ENCODE data around the gene ERCC2. TPM values are rescaled to one million over a fixed set of nuclear protein-coding genes. Genes with fewer than 3 reads are reported as not detected.
A peak's percentile ranks its signal among the peaks of the same experiment; 100 is the strongest.

Gene ERCC2
- polyA plus RNA-seq, 3 donors: 27.7 to 34.3 (median 33.7) TPM

GRCh38 chr19:45402298-45403061 lies 32.1 kb upstream of the ERCC2 start:
- no peak for DNase-seq (ENCODE audit: low read depth in 3 of 3, low spot score in 2 of 3)

DNA sequence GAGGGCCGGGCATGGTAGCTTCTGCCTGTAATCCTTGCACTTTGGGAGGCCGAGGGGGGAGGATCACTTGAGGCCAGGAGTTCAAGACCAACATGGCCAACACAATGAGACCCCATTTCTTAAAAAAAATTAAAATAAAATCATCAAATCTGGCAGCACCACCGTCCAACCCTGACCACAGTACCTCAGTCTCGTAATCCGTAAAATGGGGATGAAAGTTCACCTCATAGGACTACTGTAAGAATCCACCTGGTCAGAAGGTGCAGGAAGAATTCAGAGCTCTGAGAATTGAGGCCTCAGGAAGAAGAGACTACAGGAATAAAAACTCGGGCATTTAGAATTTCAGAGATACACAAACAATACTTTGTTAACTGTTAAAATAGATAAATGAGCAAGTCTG lies 31.4 kb upstream of the ERCC2 start:
- DNase-seq (ENCODE audit: low read depth in 3 of 3, low spot score in 2 of 3): no peak

DNA sequence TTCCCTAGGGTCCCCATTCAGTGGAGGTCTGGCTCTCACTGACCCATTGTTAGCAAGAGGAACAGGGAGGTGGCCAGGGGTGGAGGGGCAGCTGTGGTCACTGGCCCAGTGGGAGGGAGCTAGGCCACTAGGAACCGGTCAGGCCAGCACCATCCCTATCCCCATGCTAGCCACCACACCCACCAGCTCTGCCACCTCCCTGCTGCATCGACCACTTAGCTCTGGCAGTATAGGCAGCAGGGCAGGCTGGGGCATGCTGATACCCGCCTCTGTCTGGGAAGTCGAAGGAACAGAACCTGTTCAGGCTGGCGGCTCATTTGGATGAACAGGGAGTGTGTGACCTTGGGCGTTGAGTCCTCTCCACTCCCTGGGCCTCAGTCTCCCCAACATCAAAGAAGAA lies 29.8 kb upstream of the ERCC2 start:
- no peak for DNase-seq (ENCODE audit: low read depth in 3 of 3, low spot score in 2 of 3)

GRCh38 chr19:45395821-45396617 lies 25.6 kb upstream of the ERCC2 start:
- DNase-seq (ENCODE audit: low read depth in 3 of 3, low spot score in 2 of 3): no peak

DNA sequence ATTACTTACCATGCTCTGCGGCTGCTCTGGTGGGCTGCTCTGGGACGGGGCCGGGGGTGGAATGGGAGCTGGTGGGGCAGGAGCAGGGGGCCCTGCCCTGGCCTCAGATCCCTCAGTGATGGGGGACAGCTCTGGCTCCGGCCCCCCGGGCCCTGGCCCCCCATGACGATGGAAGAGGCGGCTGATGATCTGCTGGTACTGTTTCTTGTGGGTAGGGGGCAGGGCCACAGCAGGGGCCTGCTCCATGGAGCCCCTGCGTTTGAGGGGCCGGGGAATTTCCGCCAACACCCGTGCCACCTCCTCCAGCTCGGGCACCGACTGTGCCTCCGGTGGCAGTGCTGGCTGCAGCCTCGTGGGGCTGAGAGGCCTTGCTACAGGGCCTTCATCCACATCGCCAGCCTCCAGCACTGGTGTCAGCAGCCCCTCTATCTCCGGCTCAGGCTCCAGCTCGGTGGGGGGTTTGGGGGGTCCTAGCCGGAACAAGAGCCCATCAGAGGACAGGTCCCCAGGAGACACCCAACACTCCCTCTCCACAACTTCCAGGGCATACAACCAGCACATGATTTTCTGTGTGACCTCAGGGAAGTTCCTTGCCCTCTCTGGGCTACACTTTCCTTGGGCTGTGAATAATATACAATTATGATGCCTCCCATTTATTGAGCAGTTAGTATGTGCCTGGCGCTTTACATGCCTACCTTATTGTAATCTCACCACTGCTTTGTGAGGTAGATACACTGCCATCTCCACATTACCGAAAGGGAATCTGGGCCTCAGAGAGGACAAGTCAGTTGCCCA lies 21.7 kb upstream of the ERCC2 start:
- no peak for DNase-seq (ENCODE audit: low read depth in 3 of 3, low spot score in 2 of 3)

GRCh38 chr19:45391346-45391745 lies 21.0 kb upstream of the ERCC2 start:
- no peak for DNase-seq (ENCODE audit: low read depth in 3 of 3, low spot score in 2 of 3)

- DNase-seq (ENCODE audit: low read depth in 3 of 3, low spot score in 2 of 3): no peak
These were observed 15.2 kb upstream of the ERCC2 start for GRCh38 chr19:45385392-45386221.

- DNase-seq (ENCODE audit: low read depth in 3 of 3, low spot score in 2 of 3): no peak
These were observed 12.1 kb upstream of the ERCC2 start for GRCh38 chr19:45382426-45382825.

- no peak for DNase-seq (ENCODE audit: low read depth in 3 of 3, low spot score in 2 of 3)
These were observed 9.7 kb upstream of the ERCC2 start for GRCh38 chr19:45380107-45380506.

DNA sequence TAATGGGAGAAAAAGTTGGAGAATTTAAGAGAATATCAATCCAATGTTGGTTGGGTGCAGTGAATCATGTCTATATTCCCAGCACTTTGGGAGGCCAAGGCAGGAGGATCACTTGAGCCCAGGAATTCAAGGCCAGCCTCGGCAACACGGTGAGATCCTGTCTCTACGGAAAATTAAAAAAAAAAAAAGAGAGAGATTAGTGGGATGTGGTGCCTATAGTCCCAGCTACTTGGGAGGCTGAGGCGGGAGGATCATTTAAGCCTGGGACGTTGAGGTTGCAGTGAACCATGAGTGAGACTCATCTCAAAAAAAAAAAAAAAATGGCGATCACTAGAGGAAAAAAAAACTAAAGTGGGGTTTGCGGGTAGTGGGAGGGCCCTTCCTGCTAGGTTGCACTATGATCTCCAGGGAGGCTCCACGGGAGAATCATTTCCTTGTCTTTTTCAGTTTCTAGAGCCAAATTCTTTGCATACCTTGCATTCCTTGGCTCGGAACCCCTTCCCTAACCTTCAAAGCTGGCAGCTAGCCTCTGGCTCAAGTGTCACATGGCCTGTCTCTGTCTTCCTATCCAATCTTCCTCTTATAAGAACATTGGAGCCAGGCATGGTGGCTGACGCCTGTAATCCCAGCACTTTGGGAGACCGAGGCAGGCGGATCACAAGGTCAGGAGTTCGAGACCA lies 5.8 kb upstream of the ERCC2 start:
- peak in 2 of 3 donors; percentile 5 to 50 for DNase-seq (ENCODE audit: low read depth in 3 of 3, low spot score in 2 of 3)

GRCh38 chr19:45368737-45369340 lies 1.5 kb downstream of the ERCC2 start:
- DNase-seq (ENCODE audit: low read depth in 3 of 3, low spot score in 2 of 3): no peak

DNA sequence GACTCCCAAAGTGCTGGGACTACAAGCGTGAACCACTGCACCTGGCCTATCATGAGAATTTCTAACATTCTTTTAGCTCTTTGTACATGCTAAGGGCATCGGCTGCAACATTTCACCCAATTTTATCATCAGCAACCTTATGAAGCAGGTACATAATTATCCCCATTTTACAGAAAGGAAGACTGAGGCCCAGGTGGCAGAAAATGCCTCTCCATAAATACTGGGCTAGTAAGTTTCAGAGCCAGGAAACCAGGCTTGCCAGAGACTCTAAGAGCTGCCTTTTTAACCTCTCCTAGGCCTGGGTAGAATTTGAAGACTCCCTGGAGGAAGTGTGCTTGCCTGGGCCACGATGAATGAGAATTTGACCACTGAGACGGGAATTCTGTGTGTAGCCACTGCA lies 2.2 kb downstream of the ERCC2 start:
- DNase-seq (ENCODE audit: low read depth in 3 of 3, low spot score in 2 of 3): no peak

- DNase-seq (ENCODE audit: low read depth in 3 of 3, low spot score in 2 of 3): no peak
These were observed 5.7 kb downstream of the ERCC2 start for GRCh38 chr19:45364696-45365095.

DNA sequence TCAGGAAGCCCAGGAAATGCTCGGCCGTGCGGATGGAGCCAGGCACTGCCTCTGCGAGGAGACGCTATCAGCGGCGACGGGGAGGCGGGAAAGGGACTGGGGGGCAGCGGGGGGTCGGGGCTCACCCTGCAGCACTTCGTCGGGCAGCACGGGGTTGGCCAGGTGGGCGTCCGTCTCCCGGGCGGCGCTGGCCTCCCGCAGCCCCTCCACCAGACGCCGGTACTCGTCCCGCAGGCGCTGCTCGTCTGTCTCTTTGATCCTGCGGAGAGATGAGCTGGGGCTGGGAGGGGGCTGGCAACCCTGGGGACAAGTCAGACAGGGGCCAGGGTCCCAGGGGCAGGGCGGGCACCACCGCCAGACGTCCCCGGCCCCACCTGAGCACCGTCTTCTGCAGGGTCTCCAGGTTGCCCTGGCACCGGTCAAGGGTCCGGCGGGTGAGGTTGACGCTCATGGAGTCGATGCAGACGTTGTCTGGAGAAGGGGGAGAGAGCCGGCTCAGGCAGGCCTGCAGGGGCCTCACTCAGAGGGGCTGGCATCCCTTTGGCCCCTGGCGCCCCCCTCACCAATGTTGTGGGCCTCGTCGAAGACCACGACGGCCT lies 6.4 kb downstream of the ERCC2 start:
- DNase-seq (ENCODE audit: low read depth in 3 of 3, low spot score in 2 of 3): no peak

DNA sequence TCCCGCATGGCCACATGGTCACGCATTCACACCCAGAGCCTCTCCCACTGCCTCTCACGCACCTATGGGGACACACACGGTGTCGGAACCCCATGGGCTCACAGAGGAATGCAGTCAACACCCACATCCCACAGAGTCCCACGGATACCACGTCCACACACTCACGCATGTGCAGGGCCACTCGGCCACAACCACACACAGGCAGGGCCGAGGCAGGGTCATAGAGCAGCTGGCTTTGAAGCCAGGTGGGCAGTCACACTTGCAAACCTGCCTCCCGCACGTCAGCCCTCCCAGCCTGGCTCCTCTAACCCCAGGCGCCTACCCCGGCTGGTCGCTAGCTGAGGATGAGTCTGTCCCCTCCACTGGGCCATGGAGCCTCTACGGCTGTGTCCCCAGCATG lies 8.1 kb downstream of the ERCC2 start:
- DNase-seq (ENCODE audit: low read depth in 3 of 3, low spot score in 2 of 3): no peak

GRCh38 chr19:45361608-45362007 lies 8.8 kb downstream of the ERCC2 start:
- no peak for DNase-seq (ENCODE audit: low read depth in 3 of 3, low spot score in 2 of 3)

GRCh38 chr19:45358213-45358792 lies 12.1 kb downstream of the ERCC2 start:
- DNase-seq (ENCODE audit: low read depth in 3 of 3, low spot score in 2 of 3): no peak

DNA sequence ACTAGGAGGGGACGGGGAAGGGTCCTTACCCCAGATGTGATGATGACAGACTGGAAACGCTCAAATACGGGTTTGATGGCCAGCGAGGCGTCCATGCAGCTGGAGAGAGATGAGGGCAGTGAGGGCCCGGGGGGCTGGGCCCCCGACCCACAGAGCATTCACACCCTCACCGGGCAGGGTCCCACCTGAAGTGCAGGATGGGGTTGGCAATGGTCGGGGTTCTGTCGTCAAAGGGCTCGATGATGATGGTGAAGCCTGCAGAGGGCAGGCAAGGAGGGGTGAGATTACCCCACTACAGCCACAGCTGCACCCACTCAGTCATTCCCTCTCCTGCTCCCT lies 13.0 kb downstream of the ERCC2 start:
- no peak for DNase-seq (ENCODE audit: low read depth in 3 of 3, low spot score in 2 of 3)
